GM19351 (cell line): ENCODE data around the gene CLK3.
"Not testable (repeated sequence)": the region's sequence is repeated elsewhere in the genome, so short reads cannot be mapped to it uniquely, and the experiment has no call there.

ENCODE experiments used
- ATAC-seq: cut with Tn5 transposase; IDR thresholded peaks from one replicate; pipeline ENCODE4 v1.9.1; 2021; ENCODE audit warnings: mild to moderate bottlenecking, moderate library complexity; ENCODE audit not compliant: unreplicated experiment

The CLK3 gene

DNA sequence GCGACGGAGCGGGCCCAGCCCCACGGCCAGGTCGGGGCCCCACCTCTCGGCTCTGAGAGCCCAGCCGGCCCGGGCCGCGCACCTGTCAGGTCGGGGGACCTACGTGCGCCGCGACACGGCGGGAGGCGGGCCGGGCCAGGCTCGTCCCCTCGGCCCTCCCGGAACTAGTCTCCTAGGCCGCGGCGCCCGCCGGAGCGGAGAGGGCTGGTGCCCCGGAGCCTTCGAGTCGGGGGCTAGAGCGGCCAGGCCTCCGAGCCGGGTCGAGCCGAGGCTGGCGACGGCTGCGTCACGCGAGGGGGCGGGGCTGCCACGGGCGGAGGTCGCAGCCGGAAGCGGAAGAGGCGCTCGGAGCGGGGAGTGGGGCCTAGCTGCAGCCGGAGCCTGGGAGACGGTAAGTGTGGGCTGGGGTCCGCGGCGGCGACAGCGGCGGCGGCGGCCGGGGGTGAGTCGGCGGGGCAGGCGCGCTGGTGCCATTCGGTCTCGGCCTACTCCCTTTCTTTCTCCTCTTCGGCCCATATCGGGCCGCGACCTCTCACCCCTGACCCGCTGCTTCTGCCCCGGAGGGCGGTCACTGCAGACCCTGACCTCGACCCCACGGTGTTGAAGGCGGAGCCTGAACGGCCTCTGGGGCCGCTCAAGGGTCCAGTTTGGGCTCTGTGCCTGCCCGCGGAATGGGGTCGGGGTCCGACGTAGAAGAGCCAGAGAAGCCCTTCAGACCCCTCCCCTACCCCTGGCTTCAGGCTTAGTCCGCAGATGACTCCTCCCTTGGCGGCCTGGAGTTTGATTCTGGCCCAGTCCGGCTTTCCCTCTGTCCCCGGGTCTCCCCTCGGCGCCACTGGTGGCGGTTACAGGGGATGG, at the start of gene CLK3:
Gene CLK3 (plus strand): TSS at position 329 of the 858 bp plus-strand sequence. CDS start 3,361 bp downstream, outside the sequence.
- peak; percentile 70 for ATAC-seq

DNA sequence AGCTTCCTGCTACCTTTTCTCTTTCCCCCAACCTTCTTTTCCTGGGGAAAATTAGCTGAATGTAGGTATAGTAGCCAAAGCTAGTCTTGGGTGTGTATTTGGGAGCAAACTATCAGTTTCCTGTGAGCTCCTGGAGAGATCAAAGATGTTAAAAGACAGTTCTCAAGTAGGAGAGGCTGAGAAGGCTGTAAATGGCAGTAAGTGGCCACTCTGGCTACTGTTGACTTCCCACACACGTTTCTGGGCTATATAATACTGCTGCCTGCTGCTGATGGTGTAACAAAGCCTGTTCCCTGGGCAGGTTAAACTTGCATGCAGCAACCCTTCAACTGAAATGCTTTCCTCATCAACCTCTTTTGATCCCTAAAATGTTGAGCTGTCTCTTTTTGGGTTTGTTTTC, 47.0 kb upstream of the CLK3 start:
- no peak for ATAC-seq

DNA sequence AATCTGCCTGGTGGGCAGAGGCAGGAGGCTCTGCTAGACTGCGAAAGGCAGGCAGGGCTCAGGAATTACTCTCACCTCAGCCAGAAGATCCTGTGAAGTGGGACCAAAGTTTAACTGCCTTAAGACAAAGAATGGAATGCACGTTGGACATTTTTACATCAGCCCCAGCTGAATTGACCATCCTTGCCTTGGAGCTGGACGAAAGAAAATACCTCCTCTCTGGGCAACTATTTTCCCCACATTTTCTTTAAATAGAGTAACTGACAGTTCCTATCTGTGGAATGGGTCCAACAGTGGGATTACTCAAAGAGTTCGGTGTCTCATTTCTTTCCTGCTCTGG, 45.9 kb upstream of the CLK3 start:
- ATAC-seq: no peak

- no peak for ATAC-seq
Observed at GRCh38 chr15:74571191-74571590, 44.4 kb upstream of the CLK3 start.

DNA sequence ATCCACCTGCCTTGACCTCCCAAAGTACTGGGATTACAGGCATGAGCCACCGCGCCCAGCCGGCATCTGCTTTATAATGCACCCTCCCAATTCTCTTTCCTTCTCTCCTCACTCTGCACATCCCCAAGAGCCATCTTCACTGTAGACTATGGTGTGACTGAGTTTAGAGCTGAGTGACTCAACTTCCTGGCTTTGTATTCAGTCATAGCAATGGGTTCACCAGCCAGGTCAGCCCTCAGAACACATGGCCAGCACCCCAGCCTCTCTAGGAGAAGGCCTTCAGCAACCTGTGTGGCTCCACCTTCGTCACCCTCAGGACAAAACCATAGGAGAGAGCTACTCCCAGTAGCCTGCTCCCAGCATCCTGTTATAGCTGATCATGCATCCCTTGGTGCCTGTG, 41.6 kb upstream of the CLK3 start:
- ATAC-seq: no peak

DNA sequence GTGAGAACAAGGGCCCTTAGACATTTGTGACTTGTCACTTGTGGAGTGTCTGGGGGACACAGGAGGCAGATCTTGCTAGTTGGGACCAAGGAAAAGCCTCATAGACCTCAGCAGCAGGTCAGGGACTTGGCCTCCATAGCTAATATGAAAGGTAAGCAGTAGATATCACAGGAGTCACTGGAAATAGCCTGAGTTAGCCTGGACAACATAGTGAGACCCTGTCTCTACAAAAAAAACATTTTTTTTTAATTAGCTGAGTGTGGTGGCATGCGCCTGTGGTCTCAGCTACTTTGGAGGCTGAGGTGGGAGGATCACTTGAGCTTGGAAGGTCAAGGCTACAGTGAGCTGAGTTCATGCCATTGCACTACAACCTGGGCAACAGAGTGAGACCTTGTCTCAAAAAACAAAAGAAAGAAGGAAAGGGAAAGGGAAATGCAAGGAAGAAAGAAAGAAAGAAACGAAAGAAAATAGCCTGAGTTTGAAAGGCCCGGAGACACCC, 37.1 kb upstream of the CLK3 start:
- no peak for ATAC-seq

DNA sequence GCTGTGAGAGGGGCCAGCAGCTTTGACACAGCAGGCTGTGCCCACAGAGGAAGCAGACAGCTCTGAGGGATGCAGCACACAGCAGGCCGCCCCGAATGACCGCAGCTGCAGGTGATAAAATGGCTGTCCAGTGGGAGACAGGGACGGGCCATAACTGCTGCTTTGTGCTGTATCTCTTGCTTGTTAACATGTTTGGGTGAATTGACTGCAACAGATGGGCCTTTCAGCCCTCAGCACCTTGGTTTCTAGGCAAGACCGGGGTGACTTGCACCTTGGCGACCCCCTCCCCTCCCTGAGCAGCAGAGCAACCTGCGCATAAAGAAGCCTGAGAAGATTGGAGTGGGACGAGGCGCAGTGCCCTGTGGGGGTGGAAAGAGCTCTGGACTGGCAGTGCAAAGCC, 36.6 kb upstream of the CLK3 start:
- no peak for ATAC-seq

DNA sequence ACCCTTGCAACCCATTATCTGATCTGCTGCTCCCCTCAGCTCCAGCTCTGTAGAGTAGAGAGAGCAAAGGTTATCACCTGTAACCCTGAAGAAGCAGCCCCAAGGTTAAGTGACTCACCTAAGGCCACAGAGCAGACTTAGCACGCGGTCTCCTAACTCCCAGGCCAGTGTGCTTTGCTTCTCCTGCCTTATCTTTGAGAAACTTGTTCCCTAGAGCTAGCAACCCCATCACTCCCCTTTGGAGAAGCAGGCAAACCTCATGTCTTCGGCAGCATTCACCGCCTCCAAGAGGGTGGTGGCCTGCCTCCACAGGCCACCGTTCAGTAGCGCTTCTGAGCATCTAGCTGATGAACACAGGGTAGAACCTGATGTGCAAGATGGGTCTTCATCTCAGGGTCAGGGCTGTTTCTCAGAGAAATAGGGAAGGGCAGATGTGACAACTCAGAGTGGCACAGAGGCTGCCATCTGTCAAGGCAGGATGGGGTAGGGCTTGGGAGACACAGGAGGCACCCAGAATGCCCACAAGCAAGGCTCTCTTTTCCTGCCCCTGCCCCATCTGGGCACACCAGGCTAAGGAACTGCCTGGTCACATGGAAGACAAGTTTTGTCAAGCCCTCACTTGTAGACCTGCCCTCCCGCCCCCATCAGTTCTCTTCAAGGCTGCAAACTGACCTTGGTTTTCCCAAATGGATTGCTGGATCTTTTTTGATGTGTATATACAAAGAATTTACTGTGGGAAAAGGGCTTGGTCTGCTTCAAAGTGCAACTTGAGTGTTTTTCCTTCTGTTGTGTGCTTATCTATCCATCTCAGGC, 34.9 kb upstream of the CLK3 start:
- ATAC-seq: no peak

GRCh38 chr15:74584204-74584603, 31.4 kb upstream of the CLK3 start:
- ATAC-seq: no peak

DNA sequence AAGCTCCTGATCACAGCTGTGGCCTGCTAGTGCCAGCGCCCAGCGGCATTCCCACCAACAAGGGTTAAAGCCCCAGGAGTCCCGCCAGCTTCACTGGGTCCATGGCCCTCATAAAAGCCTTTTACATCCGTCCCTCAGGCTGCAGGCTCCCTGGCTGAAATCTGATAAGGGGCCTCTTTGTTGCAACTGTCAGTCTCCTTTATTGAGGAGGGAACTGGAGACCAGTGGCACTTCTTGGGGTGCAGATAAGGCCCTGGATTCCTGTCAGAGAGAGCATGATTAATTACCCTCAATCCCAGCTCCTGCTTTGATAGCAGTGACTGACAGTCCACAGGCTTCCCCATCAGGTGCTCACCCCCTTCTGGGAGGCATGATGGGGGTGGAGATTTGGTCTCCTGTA, 30.9 kb upstream of the CLK3 start:
- ATAC-seq: no peak

- ATAC-seq: no peak
Observed at GRCh38 chr15:74585191-74585590, 30.4 kb upstream of the CLK3 start.

GRCh38 chr15:74585857-74586256, 29.8 kb upstream of the CLK3 start:
- ATAC-seq: no peak

DNA sequence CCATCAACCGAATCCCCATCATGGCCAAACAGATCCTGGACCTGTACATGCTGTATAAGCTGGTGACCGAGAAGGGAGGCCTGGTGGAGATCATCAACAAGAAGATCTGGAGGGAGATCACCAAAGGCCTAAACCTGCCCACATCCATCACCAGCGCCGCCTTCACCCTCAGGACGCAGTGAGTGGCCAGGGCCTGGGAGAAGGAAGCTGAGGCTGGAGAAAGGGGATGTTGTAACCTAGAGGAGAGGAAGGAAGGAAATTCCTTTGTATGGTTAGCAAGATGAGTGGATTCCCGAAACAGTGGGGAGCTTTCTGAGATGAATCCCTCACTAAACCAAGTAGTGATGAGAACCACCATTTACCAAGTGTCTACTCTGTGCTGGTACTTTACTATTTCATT, 25.8 kb upstream of the CLK3 start:
- ATAC-seq: no peak

- ATAC-seq: no peak
Observed at GRCh38 chr15:74592222-74592621, 23.4 kb upstream of the CLK3 start.

- ATAC-seq: no peak
Observed at GRCh38 chr15:74593122-74593521, 22.5 kb upstream of the CLK3 start.

DNA sequence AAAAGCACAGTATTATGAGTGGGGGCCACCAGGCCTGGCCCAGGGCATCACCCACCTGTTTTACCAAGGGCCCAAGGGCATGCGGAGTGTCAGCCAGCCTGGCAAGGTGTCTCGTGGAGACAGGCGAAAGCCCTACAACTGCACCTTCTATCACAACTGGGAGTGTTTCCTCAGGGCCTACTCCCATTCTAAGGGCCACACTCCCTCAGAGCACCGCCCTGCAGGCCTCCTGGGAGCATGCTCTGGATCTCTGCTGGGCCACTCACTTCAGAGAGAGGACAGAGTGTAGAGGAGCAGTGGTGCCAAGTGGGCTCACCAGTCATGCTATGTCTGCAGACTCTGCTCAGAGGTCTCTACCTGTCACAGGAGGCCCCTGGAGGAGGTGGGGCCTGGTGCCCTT, 21.2 kb upstream of the CLK3 start:
- no peak for ATAC-seq

DNA sequence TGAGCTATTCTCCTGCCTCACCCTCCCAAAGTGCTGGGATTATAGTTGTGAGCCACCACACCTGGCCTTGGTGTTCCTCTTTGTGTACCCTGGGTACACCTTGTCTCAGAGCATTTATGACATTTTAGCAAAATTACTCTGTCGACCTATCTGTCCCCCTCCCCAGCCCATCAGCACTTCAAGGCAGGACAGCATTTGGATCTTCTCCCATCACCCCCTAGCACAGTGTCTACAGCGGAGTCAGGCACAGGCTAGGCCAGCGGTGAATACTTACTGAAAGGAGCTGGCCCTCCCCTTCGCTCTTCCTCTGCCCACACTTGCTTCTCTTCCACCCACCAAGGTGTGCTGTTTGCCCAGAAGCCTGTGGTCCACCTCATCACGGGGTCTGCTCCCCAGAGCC, 20.4 kb upstream of the CLK3 start:
- ATAC-seq: no peak

DNA sequence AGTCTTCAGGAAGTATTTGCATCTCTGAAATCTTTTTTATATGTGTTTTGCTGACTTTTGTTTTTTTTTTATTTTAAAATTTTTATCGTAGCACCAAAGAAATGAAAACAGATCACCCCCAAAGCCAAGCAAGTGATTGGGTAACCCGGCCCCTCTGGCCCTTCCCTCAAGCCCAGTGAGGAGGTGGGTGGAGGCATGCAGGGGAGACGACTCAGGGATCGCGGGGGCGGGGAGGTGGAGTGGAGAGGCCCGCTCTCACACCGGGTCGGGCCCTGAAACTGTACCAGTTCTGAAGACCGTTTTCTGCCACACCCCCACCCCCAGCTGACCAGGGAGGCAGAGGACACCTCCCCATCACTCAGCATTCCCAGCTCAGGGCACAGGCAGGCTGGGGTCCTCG, 18.9 kb upstream of the CLK3 start:
- not testable (repeated sequence) for ATAC-seq

DNA sequence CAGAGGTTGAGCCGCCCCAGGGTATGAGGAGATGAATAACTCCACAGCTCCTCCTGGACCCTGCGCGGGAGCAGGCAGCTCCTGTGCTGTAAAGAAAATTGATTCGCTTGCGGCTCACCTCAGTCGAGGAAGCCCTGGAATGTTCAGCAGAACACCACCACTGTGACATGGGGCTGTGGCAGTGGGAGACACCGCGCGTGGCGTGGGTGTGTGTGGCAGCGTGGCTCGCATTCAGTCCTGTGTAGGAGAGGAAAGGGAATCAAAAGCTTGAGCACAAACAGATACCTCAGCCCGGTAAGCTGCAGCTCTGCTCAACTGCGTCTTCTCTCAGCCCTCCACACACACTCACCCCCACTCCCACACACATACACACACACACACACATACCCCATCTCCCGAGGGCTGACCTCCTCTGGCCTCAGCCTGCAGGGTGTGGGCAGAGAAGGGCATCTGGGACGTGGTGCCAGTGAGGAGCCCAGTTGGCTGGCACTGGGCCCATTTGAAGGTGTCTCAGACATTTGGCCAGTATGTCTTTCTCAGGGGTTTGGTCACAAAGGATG, 18.4 kb upstream of the CLK3 start:
- not testable (repeated sequence) for ATAC-seq

DNA sequence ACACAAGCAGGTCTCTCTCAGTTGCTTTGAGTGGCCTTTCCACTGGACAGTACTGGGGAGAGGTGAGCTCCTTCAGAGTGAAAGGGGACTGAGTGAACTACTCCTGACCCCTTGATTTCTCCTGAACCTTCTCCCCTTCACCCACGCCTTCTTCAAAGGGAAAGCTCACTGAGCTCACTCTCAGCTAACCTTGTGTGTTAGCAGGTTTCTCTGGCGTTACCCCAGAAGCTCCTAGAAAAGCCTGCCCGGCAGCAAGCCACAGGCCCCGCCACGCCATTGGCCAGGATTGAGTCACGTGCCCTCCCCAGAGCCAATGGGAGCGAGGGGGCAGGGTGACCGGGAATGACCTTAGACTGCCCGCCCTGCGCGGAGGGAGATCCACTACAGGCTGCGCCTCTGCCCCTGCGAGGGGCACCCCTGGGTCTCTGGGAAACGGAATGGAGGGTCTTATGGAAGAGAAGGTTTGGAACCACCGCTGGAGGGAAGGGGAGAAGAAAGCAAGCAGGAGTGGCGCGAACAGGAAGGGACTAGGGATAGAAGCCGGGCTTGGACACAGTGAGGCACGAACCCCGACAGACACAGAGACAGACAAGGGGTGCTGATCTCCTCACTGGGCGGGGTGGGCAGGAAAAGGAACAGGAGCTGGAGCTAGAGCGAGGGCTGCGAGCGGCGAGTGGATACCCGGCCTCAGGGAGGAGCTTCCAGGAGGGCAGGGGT, 17.4 kb upstream of the CLK3 start:
- ATAC-seq: peak; percentile 98

GRCh38 chr15:74599156-74599555, 16.5 kb upstream of the CLK3 start:
- no peak for ATAC-seq
